ENCODE results near the gene SLC26A5. TPM values are rescaled to one million over a fixed set of nuclear protein-coding genes. Genes with fewer than 3 reads are reported as not detected.

The SLC26A5 gene
- total RNA-seq, 4 donors from 2014 or later = 0.51 to 2.5 (median 1.0) TPM

GRCh38 chr7:103396471-103396870 lies 49.5 kb downstream of the SLC26A5 start:
- 64 to 75% methylated on average over 8 of the region's 8 CpGs for WGBS, 2 donors
- DNase-seq (ENCODE audit: low spot score in 2 of 2) = no peak
- intact Hi-C loops (cut with DNase I; ENCODE audit: low total_unique reads) = no loop called here
- TF ChIP-seq, protein P1, sequence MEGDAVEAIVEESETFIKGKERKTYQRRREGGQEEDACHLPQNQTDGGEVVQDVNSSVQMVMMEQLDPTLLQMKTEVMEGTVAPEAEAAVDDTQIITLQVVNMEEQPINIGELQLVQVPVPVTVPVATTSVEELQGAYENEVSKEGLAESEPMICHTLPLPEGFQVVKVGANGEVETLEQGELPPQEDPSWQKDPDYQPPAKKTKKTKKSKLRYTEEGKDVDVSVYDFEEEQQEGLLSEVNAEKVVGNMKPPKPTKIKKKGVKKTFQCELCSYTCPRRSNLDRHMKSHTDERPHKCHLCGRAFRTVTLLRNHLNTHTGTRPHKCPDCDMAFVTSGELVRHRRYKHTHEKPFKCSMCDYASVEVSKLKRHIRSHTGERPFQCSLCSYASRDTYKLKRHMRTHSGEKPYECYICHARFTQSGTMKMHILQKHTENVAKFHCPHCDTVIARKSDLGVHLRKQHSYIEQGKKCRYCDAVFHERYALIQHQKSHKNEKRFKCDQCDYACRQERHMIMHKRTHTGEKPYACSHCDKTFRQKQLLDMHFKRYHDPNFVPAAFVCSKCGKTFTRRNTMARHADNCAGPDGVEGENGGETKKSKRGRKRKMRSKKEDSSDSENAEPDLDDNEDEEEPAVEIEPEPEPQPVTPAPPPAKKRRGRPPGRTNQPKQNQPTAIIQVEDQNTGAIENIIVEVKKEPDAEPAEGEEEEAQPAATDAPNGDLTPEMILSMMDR (IDR thresholded peaks at IDR 0.05) = no peak
- TF ChIP-seq POLR2A (IDR thresholded peaks at IDR 0.05) = no peak
- H3K4me3 ChIP-seq (ENCODE audit: low read depth, poor library complexity, severe bottlenecking) = no peak overlapping the region

DNA sequence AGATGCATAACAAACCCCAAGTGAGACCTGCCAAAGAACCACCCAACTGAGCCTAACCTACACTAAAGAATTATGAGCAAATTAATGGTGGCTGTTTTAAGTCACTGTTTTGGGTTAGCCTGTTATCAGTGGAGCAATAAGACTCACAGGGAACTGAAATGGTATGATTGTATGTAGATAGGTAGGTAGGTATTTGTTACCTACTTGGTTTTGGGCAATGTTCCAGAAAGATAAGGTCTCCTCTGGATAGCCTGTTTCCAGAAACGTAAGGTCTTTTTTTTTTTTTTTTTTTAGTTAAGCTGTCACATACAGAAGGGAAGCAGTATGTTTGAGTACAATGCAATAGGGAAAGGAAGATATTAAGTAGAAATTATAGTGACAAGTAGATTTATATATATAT lies 50.9 kb downstream of the SLC26A5 start:
- no peak overlapping the region for H3K4me3 ChIP-seq (ENCODE audit: low read depth, poor library complexity, severe bottlenecking)
- 40 to 62% methylated on average over 1 of the region's 1 CpG for WGBS, 2 donors
- no peak for TF ChIP-seq POLR2A (IDR thresholded peaks at IDR 0.05)
- TF ChIP-seq, protein P1 (IDR thresholded peaks at IDR 0.05) = no peak
- DNase-seq (ENCODE audit: low spot score in 2 of 2) = no peak
- intact Hi-C loops (cut with DNase I; ENCODE audit: low total_unique reads) = no loop called here

- no peak for DNase-seq (ENCODE audit: low spot score in 2 of 2)
- WGBS, 2 donors = 40 to 58% methylated on average over 4 of the region's 4 CpGs
- no peak overlapping the region for H3K4me3 ChIP-seq (ENCODE audit: low read depth, poor library complexity, severe bottlenecking)
- TF ChIP-seq POLR2A (IDR thresholded peaks at IDR 0.05) = no peak
- TF ChIP-seq, protein P1 (IDR thresholded peaks at IDR 0.05) = no peak
- intact Hi-C loops (cut with DNase I; ENCODE audit: low total_unique reads) = no loop called here
Measured at GRCh38 chr7:103394566-103394965, 51.4 kb downstream of the SLC26A5 start.

DNA sequence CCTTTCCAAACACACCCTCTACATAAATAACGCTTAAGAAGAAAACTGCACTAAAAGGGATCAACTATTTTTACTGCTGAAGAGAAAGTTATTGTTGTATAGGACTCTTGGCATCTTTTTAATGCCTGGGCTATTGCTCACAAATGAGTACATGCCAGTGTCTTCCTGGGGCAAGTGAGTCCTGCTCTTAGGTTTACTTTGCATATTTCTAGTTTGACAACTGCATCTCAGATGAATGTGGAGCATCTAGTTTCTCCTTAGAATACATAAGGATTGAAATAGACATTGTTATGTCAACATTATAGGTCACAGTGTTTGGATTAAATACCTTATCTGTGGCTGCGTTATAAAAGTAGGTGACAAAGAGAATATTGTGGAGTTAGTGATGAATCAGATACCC lies 54.0 kb downstream of the SLC26A5 start:
- TF ChIP-seq POLR2A (IDR thresholded peaks at IDR 0.05) = no peak
- TF ChIP-seq, protein P1 (IDR thresholded peaks at IDR 0.05) = no peak
- WGBS, 2 donors = 88 to 91% methylated on average over 2 of the region's 2 CpGs
- intact Hi-C loops (cut with DNase I; ENCODE audit: low total_unique reads) = no loop called here
- DNase-seq (ENCODE audit: low spot score in 2 of 2) = no peak
- H3K4me3 ChIP-seq (ENCODE audit: low read depth, poor library complexity, severe bottlenecking) = no peak overlapping the region

- no peak for TF ChIP-seq POLR2A (IDR thresholded peaks at IDR 0.05)
- TF ChIP-seq, protein P1 (IDR thresholded peaks at IDR 0.05) = no peak
- intact Hi-C loops (cut with DNase I; ENCODE audit: low total_unique reads) = no loop called here
- DNase-seq (ENCODE audit: low spot score in 2 of 2) = no peak
- 95 to 96% methylated on average over 5 of the region's 5 CpGs for WGBS, 2 donors
- no peak overlapping the region for H3K4me3 ChIP-seq (ENCODE audit: low read depth, poor library complexity, severe bottlenecking)
Measured at GRCh38 chr7:103391150-103391549, 54.9 kb downstream of the SLC26A5 start.

GRCh38 chr7:103389263-103389662 lies 56.7 kb downstream of the SLC26A5 start:
- intact Hi-C loops (cut with DNase I; ENCODE audit: low total_unique reads) = no loop called here
- H3K4me3 ChIP-seq (ENCODE audit: low read depth, poor library complexity, severe bottlenecking) = no peak overlapping the region
- DNase-seq (ENCODE audit: low spot score in 2 of 2) = no peak
- WGBS, 2 donors = 87 to 91% methylated on average over 3 of the region's 3 CpGs
- no peak for TF ChIP-seq POLR2A (IDR thresholded peaks at IDR 0.05)
- TF ChIP-seq, protein P1 (IDR thresholded peaks at IDR 0.05) = no peak
